ENCODE measurements around the gene GPR183.

The GPR183 gene

GRCh38 chr13:99294958-99295357 lies 12.2 kb downstream of the GPR183 start:
- DNase-seq (ENCODE audit: low read depth) = no peak

GRCh38 chr13:99294198-99294597 lies 13.0 kb downstream of the GPR183 start:
- DNase-seq (ENCODE audit: low read depth) = no peak

- DNase-seq (ENCODE audit: low read depth) = no peak
These were observed 14.0 kb downstream of the GPR183 start for GRCh38 chr13:99293178-99293577.

DNA sequence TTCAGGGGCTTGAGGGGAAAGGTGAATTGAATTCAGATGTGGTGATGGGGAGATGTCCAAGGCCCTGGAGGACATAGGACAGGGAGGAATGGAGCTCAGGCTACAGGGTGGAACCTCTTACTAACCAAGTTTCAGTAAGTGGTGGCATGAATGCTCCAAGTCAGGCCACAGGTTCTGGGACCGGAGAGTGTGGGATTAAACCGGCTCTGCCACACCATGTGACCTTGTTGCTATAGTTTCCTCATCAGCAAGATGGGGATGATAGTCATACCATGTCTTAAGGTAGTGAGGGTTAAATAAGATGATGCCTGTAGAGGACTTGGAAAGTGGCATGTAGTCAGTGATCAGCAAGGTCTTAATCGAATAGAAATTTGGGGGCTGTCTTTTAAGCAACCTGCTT lies 16.3 kb downstream of the GPR183 start:
- DNase-seq (ENCODE audit: low read depth) = no peak

- peak; percentile 57 for DNase-seq (ENCODE audit: low read depth)
These were observed 17.4 kb downstream of the GPR183 start for GRCh38 chr13:99289674-99290337.

GRCh38 chr13:99289271-99289670 lies 17.9 kb downstream of the GPR183 start:
- DNase-seq (ENCODE audit: low read depth) = no peak

- DNase-seq (ENCODE audit: low read depth) = peak; percentile 60
These were observed 19.1 kb downstream of the GPR183 start for GRCh38 chr13:99288089-99288488.

GRCh38 chr13:99287551-99287950 lies 19.6 kb downstream of the GPR183 start:
- no peak for DNase-seq (ENCODE audit: low read depth)

DNA sequence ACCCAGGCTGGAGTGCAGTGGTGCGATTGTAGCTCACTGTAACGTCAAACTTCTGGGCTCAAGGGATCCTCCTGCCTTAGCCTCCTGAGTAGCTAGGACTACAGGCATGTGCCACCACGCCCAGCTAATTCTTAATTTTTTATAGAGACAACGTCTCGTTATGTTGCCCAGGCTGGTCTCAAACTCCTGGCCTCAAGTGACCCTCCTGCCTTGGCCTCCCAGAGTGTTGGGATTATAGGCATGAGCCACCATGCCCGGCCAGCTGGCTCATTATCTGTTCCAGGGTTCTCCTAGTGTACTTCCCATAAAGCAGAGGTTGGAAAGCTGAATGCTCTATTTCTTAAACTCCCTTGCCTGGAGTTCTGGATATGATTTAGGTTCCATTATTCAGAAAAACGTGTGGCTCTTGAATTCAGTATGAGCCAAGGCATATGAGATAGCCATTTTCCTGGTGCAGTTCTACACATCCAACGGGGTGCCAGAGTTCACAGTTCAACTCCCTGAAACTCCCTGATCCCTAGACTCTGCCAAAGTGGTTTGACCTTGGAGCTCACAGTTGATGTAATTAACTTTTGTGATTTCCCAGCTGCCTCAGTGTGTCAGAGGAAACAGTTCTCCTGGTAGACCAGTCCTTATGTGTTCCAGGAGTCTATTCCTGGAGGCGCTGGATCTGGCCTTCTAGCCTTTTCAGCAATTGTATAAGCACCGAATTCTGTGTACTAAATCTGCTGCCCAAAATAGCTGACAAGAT lies 21.6 kb downstream of the GPR183 start:
- DNase-seq (ENCODE audit: low read depth) = no peak

- no peak for DNase-seq (ENCODE audit: low read depth)
These were observed 24.7 kb downstream of the GPR183 start for GRCh38 chr13:99282264-99283231.

DNA sequence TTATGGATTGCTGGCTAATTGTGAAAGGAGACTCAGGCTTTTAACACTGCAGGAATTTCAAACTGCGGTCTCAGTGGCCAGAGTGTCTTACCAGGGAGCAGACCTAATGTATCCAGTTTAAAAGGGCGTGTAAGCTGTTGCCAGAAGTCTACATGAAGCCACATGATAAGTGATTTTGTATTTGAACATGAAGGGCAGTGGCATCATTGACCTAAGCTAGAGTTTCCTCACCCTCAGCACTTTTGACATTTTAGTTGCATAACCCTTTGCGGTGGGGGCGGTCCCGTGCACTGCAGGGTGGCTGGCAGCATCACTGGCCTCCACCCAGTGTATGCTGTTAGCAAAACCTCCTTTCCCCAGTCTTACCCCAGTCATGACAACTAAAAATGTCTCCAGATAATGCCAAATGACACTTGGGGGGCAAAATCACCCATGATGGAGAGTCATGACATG lies 25.4 kb downstream of the GPR183 start:
- DNase-seq (ENCODE audit: low read depth) = no peak

GRCh38 chr13:99280166-99280565 lies 27.0 kb downstream of the GPR183 start:
- DNase-seq (ENCODE audit: low read depth) = no peak

DNA sequence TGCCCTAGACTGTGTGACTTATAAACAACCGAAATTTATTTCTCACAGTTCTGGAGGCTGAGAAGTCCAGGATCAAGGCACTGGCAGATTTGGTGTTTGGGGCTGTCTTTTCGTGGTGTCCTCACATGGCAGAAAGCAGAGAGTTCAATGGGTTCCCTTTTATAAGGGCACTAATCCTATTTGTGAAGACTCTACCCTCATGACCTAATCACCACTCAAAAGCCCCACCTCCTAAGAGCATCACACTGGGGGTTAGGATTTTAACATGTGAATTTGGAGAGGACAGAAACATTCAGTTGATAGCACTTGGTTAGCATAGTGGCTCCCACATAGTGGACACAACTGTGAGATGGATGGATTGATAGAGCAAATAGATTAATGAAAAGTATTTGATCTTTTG lies 27.6 kb downstream of the GPR183 start:
- DNase-seq (ENCODE audit: low read depth) = no peak

DNA sequence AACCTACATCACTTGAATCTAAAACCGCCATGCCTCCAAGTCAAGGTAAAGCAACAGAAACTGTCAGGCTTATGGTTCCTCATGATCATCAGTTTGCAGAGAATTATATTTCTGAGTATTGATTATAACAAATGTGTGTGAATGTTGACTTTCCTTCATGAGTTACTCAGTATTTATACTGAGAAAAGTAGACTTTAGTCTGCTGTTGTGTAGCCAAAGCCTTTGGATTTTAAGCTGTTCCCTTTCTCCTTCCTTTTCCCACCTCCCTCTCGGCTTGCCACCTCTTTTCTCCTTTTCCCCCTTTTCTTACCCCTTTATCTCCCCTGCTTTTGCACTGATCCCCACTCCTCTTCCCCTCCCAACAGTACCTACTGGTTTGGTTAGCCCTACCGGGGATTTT lies 28.4 kb downstream of the GPR183 start:
- DNase-seq (ENCODE audit: low read depth) = no peak

DNA sequence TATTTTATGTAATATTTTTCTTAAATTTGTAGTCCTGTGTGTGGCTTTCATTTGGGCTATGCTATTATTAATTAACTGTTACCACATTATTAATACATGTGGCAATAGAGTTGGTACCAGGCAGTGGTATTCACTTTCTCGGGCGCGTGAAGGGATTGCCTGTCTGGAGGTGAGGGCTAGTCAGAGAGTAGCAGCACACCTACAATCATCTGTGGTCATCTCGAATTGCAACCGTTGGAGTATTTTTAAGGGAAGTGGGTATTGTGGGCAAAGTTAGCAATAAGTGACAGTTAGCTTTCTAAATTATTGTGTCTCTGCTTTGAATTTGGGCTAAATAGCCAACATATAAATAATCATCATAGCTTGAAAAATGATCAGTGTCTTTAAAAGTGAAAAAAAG lies 29.0 kb downstream of the GPR183 start:
- no peak for DNase-seq (ENCODE audit: low read depth)

- DNase-seq (ENCODE audit: low read depth) = no peak
These were observed 29.6 kb downstream of the GPR183 start for GRCh38 chr13:99277629-99278028.

- no peak for DNase-seq (ENCODE audit: low read depth)
These were observed 30.5 kb downstream of the GPR183 start for GRCh38 chr13:99276706-99277105.

DNA sequence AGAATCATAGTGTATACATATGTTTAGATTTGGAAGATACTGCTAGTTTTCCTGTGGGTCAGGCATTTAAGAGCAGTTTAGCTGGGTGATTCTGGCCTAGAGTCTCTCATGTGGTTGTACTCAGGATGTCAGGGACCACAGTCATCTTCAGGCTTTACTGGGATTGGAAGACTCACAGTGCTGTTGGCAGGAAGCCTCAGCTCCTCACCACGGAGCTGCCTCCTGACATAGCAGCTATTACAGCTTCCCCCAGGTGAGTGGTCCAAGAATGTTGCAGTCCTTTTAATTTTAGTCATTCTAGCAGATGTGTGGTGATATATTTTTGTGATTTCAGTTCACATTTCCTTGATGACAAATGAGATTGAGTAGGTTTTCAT lies 32.1 kb downstream of the GPR183 start:
- DNase-seq (ENCODE audit: low read depth) = no peak

DNA sequence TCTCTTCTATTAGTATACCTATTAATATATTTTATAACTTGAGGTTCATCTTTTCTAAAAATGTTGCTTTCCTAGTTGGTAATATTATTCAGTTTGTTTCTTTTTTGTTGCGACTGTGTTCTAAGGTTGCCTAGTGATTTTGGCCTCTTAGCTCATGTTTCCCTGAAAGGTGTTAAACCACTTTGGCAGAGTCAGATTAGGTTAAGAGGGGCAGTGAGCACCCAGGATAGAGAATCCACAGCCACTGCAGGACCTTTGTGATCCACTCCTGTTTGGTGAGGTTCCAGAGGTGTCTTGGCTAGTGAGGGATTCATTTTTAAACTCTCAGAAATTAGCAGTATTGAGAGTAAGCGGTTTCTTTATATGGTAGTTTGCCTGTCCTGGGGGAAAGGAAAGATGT lies 34.1 kb downstream of the GPR183 start:
- DNase-seq (ENCODE audit: low read depth) = no peak

GRCh38 chr13:99272481-99272880 lies 34.7 kb downstream of the GPR183 start:
- no peak for DNase-seq (ENCODE audit: low read depth)

DNA sequence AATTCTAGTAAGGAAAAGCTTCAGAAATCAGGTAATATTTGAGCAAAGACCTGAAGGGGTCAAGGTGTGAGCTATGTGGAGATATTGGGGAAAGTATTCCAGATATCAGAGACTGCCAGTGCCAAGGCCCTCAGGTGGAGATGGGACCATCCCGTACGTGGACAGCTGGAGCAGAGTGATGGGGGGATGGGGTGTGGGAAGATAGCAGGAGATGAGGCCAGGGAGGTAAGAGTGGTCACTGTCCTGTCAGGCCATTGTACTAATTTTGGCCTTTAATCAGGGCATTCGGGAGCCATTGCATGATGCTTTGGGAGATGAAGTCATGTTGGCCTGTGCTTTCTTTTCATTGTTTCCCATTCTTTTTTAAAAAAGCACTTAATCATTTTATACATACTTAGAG lies 36.0 kb downstream of the GPR183 start:
- no peak for DNase-seq (ENCODE audit: low read depth)

GRCh38 chr13:99270518-99270917 lies 36.7 kb downstream of the GPR183 start:
- no peak for DNase-seq (ENCODE audit: low read depth)

Measured in activated T-cell treated with anti-CD3 and anti-CD28 coated beads for 48 hours (primary cell).